H1 (cell line): Measurements from ENCODE around the gene H6PD. TPM values are rescaled to one million over a fixed set of nuclear protein-coding genes. Genes with fewer than 3 reads are reported as not detected.

Source experiments
- ATF3 ChIP-seq: IDR thresholded peaks from 2 replicates; pipeline ENCODE4 v1.6.1; 2011; ENCODE audit warnings: low read depth, mild to moderate bottlenecking, low read length; ENCODE audit not compliant: insufficient read depth
- CTCF ChIP-seq, 3 experiments: IDR thresholded peaks; 1 replicate in 2 of 3; 2 replicates in 1 of 3; pipeline versions ENCODE4 v1.5.1 to v1.6.1; 2011; ENCODE audit warnings: low read length in 3 of 3, mild to moderate bottlenecking in 3 of 3, inconsistent platforms in 2 of 3, low read depth in 1 of 3, moderate library complexity in 1 of 3; ENCODE audit not compliant: insufficient read depth in 1 of 3; ENCODE audit errors: control extremely low read depth in 1 of 3
- TAF7 ChIP-seq: optimal IDR thresholded peaks from 2 replicates; pipeline ENCODE3; 2011; ENCODE audit warnings: low read depth, mild to moderate bottlenecking, inconsistent platforms, low read length, moderate library complexity, borderline replicate concordance
- TCF12 ChIP-seq: IDR thresholded peaks from 2 replicates; pipeline ENCODE4 v1.6.1; 2011; ENCODE audit warnings: low read depth, mild to moderate bottlenecking, low read length
- USF2 ChIP-seq: IDR thresholded peaks from 2 replicates; pipeline ENCODE4 v1.6.1; 2011; ENCODE audit warnings: low read length, improper control_type of control experiment
- polyA plus RNA-seq, 7 experiments: library from polyadenylated mRNA; depleted of rRNA in 3 of 7; stranded (reverse) in 5 of 7; unstranded in 2 of 7; fragments of >200 nt in 5 of 7; fragments of 200-250 nt in 2 of 7; gene quantifications; 1 replicate in 5 of 7; 2 replicates in 1 of 7; 4 replicates in 1 of 7; pipeline versions ENCODE4 v1.2.1 to v1.2.3, GENCODE V29; 2011 to 2013; ENCODE audit warnings: missing spikeins in 2 of 7, mixed read lengths in 2 of 7
- total RNA-seq: library from RNA; stranded (reverse); fragmentation: NEBNext Ultra II Directional; extraction: Animal tissue kit (Norgen Biotek cat#: 25700); gene quantifications from 2 replicates; pipeline ENCODE4 v1.2.1, GENCODE V29; 2021

Gene H6PD
- total and polyA plus RNA-seq, 2 of the 8 experiments (the other 6 are each of a cell fraction or from before 2014, with no cell fraction given), result 3.6 to 3.8 TPM

- TF ChIP-seq CTCF (IDR thresholded peaks at IDR 0.05; ENCODE audit: control extremely low read depth in 1 of 3, insufficient read depth in 1 of 3, low read depth in 1 of 3, low read length in 3 of 3) (no peak), USF2 (no peak), ATF3 (no peak), TCF12 (no peak), TAF7 (no peak)
Observed at GRCh38 chr1:9207715-9208114, 26.9 kb upstream of the H6PD start (continued).
